DND-41 (cell line): Measurements from ENCODE around the gene CAMKMT.

ENCODE experiments used
- ATAC-seq: fragments of 200-7000 bp; cut with Tn5 transposase; 3 replicates; pipeline ENCODE4 v1.9.1; 2021; ENCODE audit warnings: low read depth; ENCODE audit not compliant: insufficient read depth
- DNase-seq: peaks from one replicate; pipeline ENCODE4 v3.0.0-alpha.2; 2020
- H2AFZ ChIP-seq: 2 replicates; pipeline ENCODE4 v1.6.0; 2012; ENCODE audit warnings: low read depth, low read length
- H3K27ac ChIP-seq: 2 replicates; pipeline ENCODE4 v1.5.1; 2012; ENCODE audit warnings: low read length, inconsistent platforms
- H3K27me3 ChIP-seq: fragments of 200-600 bp; sonication (generic); 2 replicates; pipeline ENCODE4 v1.6.0; 2012; ENCODE audit warnings: low read length, mild to moderate bottlenecking, inconsistent platforms; ENCODE audit not compliant: insufficient read depth, poor library complexity
- H3K36me3 ChIP-seq: 2 replicates; pipeline ENCODE4 v1.5.1; 2012; ENCODE audit warnings: low read length, inconsistent platforms; ENCODE audit not compliant: insufficient read depth
- H3K4me1 ChIP-seq: 2 replicates; pipeline ENCODE4 v1.5.1; 2012; ENCODE audit warnings: mild to moderate bottlenecking, low read length; ENCODE audit not compliant: insufficient read depth
- H3K4me2 ChIP-seq: 2 replicates; pipeline ENCODE4 v1.6.0; 2012; ENCODE audit warnings: mild to moderate bottlenecking, moderate library complexity, low read length, inconsistent platforms; ENCODE audit not compliant: insufficient read depth
- H3K4me3 ChIP-seq, 2 experiments: fragments of 200-600 bp in 1 of 2; shearing (Covaris generic) in 1 of 2; 2 replicates each; pipeline ENCODE4 v1.5.1; 2012 to 2016; ENCODE audit warnings: inconsistent platforms in 2 of 2, low read length in 2 of 2, mild to moderate bottlenecking in 2 of 2, low read depth in 1 of 2, moderate library complexity in 1 of 2
- H3K79me2 ChIP-seq: 2 replicates; pipeline ENCODE4 v1.6.0; 2012; ENCODE audit warnings: low read length, inconsistent platforms; ENCODE audit not compliant: insufficient read depth
- H3K9ac ChIP-seq: 2 replicates; pipeline ENCODE4 v1.6.0; 2012; ENCODE audit warnings: low read depth, mild to moderate bottlenecking, inconsistent platforms, low read length, moderate library complexity
- H3K9me3 ChIP-seq: 2 replicates; pipeline ENCODE4 v1.5.1; 2012; ENCODE audit warnings: low read length, moderate library complexity, mild to moderate bottlenecking, inconsistent platforms; ENCODE audit not compliant: insufficient read depth, severe bottlenecking
- H4K20me1 ChIP-seq: 2 replicates; pipeline ENCODE4 v1.6.0; 2012; ENCODE audit warnings: low read length; ENCODE audit not compliant: insufficient read depth
- EZH2 ChIP-seq: IDR thresholded peaks from 3 replicates; pipeline ENCODE4 v1.6.1; 2012; ENCODE audit warnings: borderline replicate concordance, low read depth, mild to moderate bottlenecking, moderate library complexity, low read length, inconsistent platforms; ENCODE audit not compliant: severe bottlenecking
- TF ChIP-seq, protein P1 (sequence below): IDR thresholded peaks from 2 replicates; pipeline ENCODE4 v1.5.1; 2012; ENCODE audit warnings: borderline replicate concordance, low read length, moderate library complexity, mild to moderate bottlenecking; ENCODE audit not compliant: poor library complexity, severe bottlenecking; ENCODE audit errors: extremely low read depth

CAMKMT gene

DNA sequence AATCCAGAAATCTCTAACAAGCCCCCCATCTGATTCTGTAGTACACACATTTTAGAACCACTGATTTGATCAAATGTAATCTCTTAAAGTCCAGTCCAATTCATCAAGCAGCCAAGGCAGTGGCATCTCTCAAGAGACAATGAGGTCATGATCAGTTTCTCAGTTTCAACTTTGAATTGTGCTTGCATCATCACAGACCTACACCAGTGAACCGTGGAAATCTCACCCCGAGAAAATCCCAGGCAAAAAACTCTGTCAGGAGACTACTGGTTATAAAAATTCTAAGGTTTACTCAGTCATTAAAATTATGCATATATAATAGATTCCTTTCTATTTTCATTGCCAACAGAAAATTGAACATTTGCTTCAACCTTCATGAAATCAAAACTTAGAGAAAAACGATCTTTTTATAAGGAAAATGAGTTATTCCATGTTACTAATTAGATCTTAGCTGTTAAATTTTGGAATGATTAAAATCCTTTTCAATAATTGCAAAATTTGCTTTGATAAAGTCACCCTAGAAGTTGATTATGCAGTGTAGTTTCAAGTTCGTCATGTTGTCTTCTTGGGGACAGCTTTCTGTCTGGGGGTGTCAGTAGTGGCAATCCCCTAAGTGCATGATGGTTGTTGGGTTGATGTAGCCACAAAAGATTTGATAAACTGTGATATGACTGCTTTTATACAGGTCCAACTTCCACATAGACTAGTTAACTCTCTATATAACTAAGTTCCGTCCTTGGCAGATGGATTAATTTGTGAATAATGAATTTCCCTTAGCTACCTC is 235.0 kb downstream of the CAMKMT start:
- H3K27ac ChIP-seq, result no peak overlapping the region
- no peak for DNase-seq
- no peak overlapping the region for H3K4me3 ChIP-seq
- no peaks in the 10 kb centered on the region for H3K79me2 ChIP-seq
- H3K36me3 ChIP-seq, result no peaks in the 10 kb centered on the region
- H3K9me3 ChIP-seq, result no peaks in the 10 kb centered on the region
- no peaks in the 10 kb centered on the region for H3K27me3 ChIP-seq
- ATAC-seq, result no peak
- no peak overlapping the region for H3K4me2 ChIP-seq
- no peaks in the 10 kb centered on the region for H3K4me1 ChIP-seq
- no peak overlapping the region for H2AFZ ChIP-seq
- no peak overlapping the region for H3K9ac ChIP-seq
- no peak for TF ChIP-seq EZH2
- TF ChIP-seq, protein P1, sequence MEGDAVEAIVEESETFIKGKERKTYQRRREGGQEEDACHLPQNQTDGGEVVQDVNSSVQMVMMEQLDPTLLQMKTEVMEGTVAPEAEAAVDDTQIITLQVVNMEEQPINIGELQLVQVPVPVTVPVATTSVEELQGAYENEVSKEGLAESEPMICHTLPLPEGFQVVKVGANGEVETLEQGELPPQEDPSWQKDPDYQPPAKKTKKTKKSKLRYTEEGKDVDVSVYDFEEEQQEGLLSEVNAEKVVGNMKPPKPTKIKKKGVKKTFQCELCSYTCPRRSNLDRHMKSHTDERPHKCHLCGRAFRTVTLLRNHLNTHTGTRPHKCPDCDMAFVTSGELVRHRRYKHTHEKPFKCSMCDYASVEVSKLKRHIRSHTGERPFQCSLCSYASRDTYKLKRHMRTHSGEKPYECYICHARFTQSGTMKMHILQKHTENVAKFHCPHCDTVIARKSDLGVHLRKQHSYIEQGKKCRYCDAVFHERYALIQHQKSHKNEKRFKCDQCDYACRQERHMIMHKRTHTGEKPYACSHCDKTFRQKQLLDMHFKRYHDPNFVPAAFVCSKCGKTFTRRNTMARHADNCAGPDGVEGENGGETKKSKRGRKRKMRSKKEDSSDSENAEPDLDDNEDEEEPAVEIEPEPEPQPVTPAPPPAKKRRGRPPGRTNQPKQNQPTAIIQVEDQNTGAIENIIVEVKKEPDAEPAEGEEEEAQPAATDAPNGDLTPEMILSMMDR, result no peak
- no peaks in the 10 kb centered on the region for H4K20me1 ChIP-seq

DNA sequence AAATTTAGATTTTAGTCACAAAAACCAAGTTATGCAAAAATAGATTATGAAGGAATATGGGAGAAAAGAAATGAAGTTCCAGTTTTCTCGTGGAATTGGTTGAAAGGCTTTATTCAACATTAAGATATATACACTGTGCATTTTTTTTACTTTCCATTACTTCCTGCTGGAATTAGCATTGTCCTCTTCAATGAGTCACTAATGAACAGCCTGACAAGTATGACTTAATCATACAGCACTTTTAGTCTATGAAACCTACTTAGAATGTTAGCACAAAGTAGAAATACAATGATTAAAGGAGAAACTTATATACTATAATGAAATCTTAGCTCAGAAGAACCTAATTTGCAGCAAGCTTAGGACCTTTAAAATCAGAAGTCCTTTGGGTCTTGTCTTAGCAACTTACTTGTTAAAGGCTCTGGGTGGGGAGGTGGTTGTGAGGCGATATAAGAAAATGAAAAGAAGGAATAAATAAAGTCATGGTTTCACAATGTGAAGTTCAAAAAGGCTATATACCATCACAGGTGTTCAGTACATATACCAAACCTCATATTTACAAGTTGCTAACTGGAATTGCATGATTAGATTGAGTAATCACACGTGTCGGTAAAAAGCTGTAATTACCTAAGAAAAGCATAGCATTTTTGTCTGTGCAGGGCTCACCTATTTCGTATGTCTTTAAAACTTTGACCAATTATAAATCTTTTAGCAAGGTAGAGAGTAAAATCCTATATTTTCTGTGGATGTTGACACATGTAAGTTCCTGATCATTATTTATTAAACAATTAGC is 236.8 kb downstream of the CAMKMT start:
- H3K27me3 ChIP-seq, result no peaks in the 10 kb centered on the region
- H3K4me3 ChIP-seq, result no peak overlapping the region
- no peaks in the 10 kb centered on the region for H3K4me1 ChIP-seq
- no peaks in the 10 kb centered on the region for H4K20me1 ChIP-seq
- H2AFZ ChIP-seq, result no peak overlapping the region
- no peaks in the 10 kb centered on the region for H3K36me3 ChIP-seq
- no peak overlapping the region for H3K4me2 ChIP-seq
- no peak for ATAC-seq
- no peaks in the 10 kb centered on the region for H3K9me3 ChIP-seq
- H3K9ac ChIP-seq, result no peak overlapping the region
- no peak overlapping the region for H3K27ac ChIP-seq
- H3K79me2 ChIP-seq, result no peaks in the 10 kb centered on the region
- TF ChIP-seq, protein P1, result no peak
- no peak for TF ChIP-seq EZH2
- DNase-seq, result no peak

DNA sequence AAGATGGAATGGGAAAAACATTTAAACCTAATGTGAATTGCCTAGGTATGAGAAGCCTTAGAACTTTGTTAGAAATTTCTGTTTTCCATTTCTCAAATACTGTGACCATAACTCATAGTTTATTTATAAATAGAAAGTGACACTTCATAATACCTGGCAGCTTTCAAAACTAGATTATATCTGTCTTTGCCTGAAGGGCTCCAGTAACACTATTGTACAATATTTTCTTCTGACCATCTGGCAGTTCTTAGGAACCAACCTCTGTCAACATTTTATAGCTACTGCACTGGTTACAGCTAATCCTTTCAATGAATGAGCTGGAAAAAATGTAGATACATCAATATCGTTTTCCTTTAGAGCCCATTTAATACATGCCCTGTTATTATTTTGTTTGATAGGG is 237.4 kb downstream of the CAMKMT start:
- no peak for DNase-seq
- no peak overlapping the region for H3K4me2 ChIP-seq
- TF ChIP-seq EZH2, result no peak
- TF ChIP-seq, protein P1, result no peak
- no peaks in the 10 kb centered on the region for H4K20me1 ChIP-seq
- no peak for ATAC-seq
- H3K79me2 ChIP-seq, result no peaks in the 10 kb centered on the region
- no peaks in the 10 kb centered on the region for H3K9me3 ChIP-seq
- no peak overlapping the region for H3K27ac ChIP-seq
- H3K27me3 ChIP-seq, result no peaks in the 10 kb centered on the region
- no peaks in the 10 kb centered on the region for H3K4me1 ChIP-seq
- H3K4me3 ChIP-seq, result no peak overlapping the region
- H3K9ac ChIP-seq, result no peak overlapping the region
- no peak overlapping the region for H2AFZ ChIP-seq
- H3K36me3 ChIP-seq, result no peaks in the 10 kb centered on the region
